Upper lobe of left lung (tissue), 4 donors: Measurements from ENCODE around the gene KLF7.

ENCODE experiments used
- EP300 ChIP-seq, 4 donors: sonication (generic); formaldehyde crosslinking; IDR thresholded peaks; one replicate each; pipeline ENCODE4 v1.5.1; 2017; ENCODE audit warnings: antibody characterized with exemption in 4 of 4, control low read depth in 2 of 4
- POLR2A ChIP-seq, 4 donors: fragments of 450-650 bp; IDR thresholded peaks; one replicate each; pipeline ENCODE4 v1.5.1; 2016 to 2017; ENCODE audit warnings: antibody characterized with exemption in 4 of 4, mild to moderate bottlenecking in 2 of 4
- TF ChIP-seq, protein P1 (sequence below), 6 experiments: fragments of 450-650 bp in 4 of 6; fragments of 200-600 bp in 2 of 6; sonication (generic) in 2 of 6; IDR thresholded peaks; one replicate each; pipeline ENCODE4 v1.5.1; 2016 to 2019; ENCODE audit warnings: antibody characterized with exemption in 6 of 6

GRCh38 chr2:207073412-207073800, 92.3 kb downstream of the KLF7 start:
- TF ChIP-seq POLR2A (IDR thresholded peaks at IDR 0.05) (no peak), EP300 (IDR thresholded peaks at IDR 0.05) (no peak)
- TF ChIP-seq, protein P1, sequence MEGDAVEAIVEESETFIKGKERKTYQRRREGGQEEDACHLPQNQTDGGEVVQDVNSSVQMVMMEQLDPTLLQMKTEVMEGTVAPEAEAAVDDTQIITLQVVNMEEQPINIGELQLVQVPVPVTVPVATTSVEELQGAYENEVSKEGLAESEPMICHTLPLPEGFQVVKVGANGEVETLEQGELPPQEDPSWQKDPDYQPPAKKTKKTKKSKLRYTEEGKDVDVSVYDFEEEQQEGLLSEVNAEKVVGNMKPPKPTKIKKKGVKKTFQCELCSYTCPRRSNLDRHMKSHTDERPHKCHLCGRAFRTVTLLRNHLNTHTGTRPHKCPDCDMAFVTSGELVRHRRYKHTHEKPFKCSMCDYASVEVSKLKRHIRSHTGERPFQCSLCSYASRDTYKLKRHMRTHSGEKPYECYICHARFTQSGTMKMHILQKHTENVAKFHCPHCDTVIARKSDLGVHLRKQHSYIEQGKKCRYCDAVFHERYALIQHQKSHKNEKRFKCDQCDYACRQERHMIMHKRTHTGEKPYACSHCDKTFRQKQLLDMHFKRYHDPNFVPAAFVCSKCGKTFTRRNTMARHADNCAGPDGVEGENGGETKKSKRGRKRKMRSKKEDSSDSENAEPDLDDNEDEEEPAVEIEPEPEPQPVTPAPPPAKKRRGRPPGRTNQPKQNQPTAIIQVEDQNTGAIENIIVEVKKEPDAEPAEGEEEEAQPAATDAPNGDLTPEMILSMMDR (IDR thresholded peaks at IDR 0.05): no peak
